ENCODE data around the gene RALGDS.

The RALGDS gene

DNA sequence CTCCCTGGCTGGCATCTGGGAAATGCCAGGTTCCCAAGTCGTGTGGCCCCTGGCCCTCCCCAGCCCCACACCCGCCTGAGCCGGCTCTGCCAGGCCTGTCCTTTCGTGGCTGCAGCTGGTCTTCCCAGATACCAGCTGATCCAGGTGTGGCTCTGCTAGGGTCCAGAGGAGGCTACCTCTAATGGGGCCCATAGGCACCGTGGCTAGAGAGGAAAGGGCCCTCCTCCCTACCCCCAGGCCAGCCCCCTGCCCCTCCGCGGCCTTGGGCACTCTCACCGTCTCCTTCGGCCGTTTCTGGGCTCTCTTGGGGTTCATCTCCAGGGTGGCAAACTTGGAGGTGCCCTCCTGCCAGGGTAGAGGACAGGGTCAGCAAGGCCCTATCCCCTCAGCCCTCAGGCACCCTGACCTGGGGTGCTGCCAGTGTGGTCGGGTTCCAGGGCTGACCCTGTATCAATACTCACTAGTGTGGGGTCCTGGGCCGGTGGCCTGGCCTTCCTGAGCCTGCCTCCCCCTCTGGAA lies 17.0 kb downstream of the RALGDS start:
- H3K4me1 Mint-ChIP-seq, result no peaks in the 10 kb centered on the region
- no peak for DNase-seq
- H3K27ac Mint-ChIP-seq, result no peak overlapping the region
- TF ChIP-seq, protein P1, sequence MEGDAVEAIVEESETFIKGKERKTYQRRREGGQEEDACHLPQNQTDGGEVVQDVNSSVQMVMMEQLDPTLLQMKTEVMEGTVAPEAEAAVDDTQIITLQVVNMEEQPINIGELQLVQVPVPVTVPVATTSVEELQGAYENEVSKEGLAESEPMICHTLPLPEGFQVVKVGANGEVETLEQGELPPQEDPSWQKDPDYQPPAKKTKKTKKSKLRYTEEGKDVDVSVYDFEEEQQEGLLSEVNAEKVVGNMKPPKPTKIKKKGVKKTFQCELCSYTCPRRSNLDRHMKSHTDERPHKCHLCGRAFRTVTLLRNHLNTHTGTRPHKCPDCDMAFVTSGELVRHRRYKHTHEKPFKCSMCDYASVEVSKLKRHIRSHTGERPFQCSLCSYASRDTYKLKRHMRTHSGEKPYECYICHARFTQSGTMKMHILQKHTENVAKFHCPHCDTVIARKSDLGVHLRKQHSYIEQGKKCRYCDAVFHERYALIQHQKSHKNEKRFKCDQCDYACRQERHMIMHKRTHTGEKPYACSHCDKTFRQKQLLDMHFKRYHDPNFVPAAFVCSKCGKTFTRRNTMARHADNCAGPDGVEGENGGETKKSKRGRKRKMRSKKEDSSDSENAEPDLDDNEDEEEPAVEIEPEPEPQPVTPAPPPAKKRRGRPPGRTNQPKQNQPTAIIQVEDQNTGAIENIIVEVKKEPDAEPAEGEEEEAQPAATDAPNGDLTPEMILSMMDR (IDR thresholded peaks at IDR 0.05), result no peak
- no peaks in the 10 kb centered on the region for H3K27me3 Mint-ChIP-seq (ENCODE audit: low read depth, poor library complexity)
- peaks cover 4% of the 10 kb centered on the region for H3K9me3 Mint-ChIP-seq
- no peak overlapping the region for H3K4me3 Mint-ChIP-seq
- H3K36me3 Mint-ChIP-seq (ENCODE audit: low read depth), result peaks cover 34% of the 10 kb centered on the region

DNA sequence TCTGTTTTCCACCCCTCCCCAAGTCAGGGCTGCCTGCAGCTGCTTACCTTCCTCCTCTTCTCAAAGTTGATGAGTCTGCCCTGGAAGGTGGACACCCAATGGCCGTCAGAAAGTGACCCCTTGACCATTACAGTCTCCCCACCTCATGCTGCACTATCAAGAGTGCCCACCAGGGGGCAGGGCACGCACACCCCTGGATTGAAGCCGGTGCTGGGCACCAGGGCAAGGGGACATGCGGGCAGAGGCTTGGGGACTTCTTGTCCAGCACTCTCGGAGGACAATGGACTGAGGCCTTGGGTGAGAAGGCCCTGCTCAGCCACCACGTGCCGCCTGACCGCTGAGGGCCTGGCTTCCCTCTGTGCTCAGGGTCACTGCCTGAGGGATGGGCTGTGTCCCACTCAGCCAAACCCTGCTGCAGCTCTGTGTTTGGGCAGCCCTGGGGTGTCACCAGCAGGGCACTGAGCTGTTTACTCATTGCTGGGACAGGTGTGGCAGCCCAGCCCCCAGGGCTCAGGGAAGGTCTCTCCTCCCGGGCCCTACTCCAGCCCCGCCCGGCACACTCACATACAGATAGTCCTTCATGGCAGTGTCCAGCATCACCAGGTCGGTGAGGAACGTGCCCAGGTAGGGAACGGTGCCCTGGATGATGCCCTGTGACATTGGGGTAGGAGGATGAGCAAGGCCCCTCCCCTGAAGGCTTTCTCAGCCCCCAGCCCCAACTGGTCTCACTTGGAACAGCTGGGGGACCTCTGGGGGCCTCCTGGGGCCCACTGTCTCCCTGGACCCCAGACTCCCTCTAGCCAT lies 17.7 kb downstream of the RALGDS start:
- Mint-ChIP-seq H3K4me3 (no peak overlapping the region), H3K27me3 (ENCODE audit: low read depth, poor library complexity) (no peaks in the 10 kb centered on the region), H3K27ac (no peak overlapping the region), H3K9me3 (peaks cover 10% of the 10 kb centered on the region), H3K36me3 (ENCODE audit: low read depth) (peaks cover 40% of the 10 kb centered on the region), H3K4me1 (no peaks in the 10 kb centered on the region)
- DNase-seq, result peak; percentile 80
- TF ChIP-seq, protein P1 (IDR thresholded peaks at IDR 0.05), result peak; percentile 92

DNA sequence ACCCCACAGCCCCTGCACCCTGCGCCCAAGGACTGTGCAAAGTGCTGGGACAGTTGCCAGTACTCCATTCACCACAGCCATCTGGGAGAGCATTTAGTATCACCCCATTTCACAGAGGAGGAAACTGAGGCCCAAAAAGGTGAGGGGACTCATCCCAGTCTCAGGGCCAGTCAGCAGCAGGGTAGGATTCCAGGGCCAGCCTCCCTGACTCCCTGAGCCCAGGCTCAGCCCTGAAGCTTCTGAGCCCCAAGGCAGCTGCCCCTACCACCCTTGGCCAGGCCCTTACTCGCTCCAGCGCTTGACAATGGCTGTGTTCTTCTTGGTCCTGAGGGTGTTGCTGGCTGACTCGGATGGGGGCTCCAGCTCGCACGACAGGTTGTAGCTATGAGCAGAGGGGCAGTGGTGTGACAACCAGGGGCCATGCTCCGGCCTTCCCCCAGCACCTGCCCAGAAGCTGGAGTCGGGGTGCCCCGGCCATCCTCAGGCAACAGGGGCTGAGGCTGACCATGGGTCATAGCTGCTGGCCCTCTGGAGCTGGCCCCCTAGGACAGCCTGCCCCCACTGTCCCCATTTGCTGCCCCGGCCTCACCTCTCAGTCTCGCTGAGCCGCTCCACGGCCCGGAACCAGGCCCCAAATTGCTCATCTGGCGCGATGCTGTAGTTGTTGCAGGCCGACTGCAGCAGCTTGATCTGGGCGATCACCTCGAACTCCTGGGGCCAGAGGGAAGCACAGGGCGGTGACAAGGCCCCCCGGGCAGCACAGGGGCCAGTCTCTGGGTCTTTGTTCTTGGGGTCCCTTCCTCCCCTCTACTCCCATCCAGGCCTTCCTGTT lies 18.6 kb downstream of the RALGDS start:
- Mint-ChIP-seq H3K27ac (no peak overlapping the region), H3K27me3 (ENCODE audit: low read depth, poor library complexity) (no peaks in the 10 kb centered on the region)

DNA sequence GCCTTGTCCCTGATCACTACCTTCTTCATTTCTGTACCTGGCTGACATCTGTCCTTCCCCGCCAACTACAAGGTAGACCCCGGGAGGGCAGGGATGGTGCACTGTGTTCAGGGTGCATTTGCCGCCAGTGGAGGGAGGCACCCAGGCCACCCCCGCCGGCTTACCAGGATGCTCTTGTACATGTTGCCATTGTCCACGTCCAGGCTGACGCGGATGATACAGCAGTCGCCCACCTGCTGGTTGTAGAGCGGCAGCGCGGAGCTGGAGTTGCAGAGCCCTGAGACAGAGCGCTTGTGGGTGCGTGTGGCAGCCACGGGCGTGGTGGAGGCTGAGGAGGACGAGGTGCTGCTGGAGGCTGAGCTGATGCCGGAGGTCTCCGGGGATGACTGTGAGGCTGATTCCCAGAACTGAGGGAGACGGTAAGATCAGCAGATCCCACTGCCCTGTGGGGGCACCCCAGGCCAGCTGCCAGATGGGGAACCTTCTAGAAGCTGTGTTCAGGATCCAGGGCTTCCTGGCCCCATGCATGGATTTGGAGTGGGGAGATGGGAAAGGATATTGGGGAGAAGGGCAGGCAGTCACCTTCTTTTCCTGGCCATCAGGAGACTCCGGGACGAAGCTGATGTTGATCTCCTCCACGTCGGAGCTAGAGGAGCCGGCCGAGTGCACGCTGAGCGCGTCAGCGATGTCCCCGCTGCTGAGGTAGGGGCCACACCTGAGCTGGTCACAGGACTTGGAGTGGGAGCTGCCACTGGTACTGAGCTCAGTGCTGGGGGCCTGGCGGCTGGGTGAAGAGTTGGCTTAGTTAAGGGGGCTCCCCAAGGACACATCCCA lies 19.5 kb downstream of the RALGDS start:
- no peak for DNase-seq
- H3K4me3 Mint-ChIP-seq, result no peak overlapping the region
- H3K9me3 Mint-ChIP-seq, result peaks cover 27% of the 10 kb centered on the region
- H3K36me3 Mint-ChIP-seq (ENCODE audit: low read depth), result peaks cover 56% of the 10 kb centered on the region
- H3K4me1 Mint-ChIP-seq, result no peaks in the 10 kb centered on the region
- no peak overlapping the region for H3K27ac Mint-ChIP-seq
- peaks cover 3% of the 10 kb centered on the region for H3K27me3 Mint-ChIP-seq (ENCODE audit: low read depth, poor library complexity)
- TF ChIP-seq, protein P1 (IDR thresholded peaks at IDR 0.05), result no peak

More for the DNA sequence above, 18.6 kb downstream of the RALGDS start:
- Mint-ChIP-seq H3K9me3 (peaks cover 19% of the 10 kb centered on the region), H3K4me1 (no peaks in the 10 kb centered on the region), H3K36me3 (ENCODE audit: low read depth) (peaks cover 50% of the 10 kb centered on the region), H3K4me3 (no peak overlapping the region)
- TF ChIP-seq, protein P1 (IDR thresholded peaks at IDR 0.05), result no peak
- DNase-seq, result no peak

DNA sequence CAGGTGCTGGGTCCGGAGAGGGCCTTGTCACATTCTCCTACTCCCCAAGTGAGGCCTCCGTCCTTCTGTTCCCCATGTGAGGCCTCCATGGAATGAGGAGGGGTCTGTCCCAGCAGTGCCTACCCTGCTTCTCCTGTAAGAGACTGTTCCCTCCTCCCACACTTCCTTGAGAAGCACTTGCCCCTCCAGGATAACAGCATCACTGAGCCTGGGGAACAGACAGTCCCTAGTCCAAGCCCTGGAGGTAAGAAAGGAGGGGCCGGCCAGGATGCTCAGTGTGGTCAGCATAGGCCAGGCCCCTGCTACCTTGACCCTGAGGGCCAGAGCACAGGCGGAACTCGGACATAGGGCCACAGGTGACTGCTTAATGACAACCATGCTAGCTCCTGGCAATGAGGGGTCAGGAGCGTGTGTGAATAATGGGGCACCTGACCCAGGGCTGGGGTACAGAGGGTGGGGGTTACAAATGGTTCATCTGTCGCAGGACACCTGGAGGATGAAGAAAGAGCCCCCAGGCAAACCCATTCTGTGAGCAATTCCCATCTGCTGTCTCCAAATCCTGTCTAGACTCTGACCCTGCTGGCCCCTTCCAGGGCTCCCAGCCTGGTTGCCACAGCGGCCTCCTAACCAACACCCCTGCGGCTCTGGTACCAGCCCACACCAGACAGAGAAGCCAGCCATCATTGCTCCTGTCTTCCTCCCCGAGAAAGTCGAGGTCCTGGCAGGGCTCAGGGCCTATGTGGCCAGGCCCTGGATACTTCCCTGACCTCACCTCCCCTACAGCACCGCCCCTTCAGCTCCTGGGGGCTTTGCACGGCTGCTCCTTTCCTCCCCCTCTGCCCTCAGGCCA lies 20.3 kb downstream of the RALGDS start:
- DNase-seq, result no peak
- H3K4me1 Mint-ChIP-seq, result no peaks in the 10 kb centered on the region
- TF ChIP-seq, protein P1 (IDR thresholded peaks at IDR 0.05), result no peak
- peaks cover 62% of the 10 kb centered on the region for H3K36me3 Mint-ChIP-seq (ENCODE audit: low read depth)
- H3K4me3 Mint-ChIP-seq, result no peak overlapping the region
- peaks cover 6% of the 10 kb centered on the region for H3K27me3 Mint-ChIP-seq (ENCODE audit: low read depth, poor library complexity)
- H3K9me3 Mint-ChIP-seq, result peaks cover 36% of the 10 kb centered on the region
- H3K27ac Mint-ChIP-seq, result no peak overlapping the region

Measured in nephron progenitor cell (in vitro differentiated cells).